GM18868 (cell line): ENCODE results near the gene TIGIT.

Experiments used
- ATAC-seq: cut with Tn5 transposase; IDR thresholded peaks from one replicate; pipeline ENCODE4 v1.9.1; 2021; ENCODE audit warnings: mild to moderate bottlenecking, moderate library complexity; ENCODE audit not compliant: unreplicated experiment

TIGIT gene

GRCh38 chr3:114350690-114351089, 56.9 kb downstream of the TIGIT start:
- ATAC-seq: no peak

GRCh38 chr3:114351123-114351821, 57.4 kb downstream of the TIGIT start:
- no peak for ATAC-seq

- ATAC-seq: no peak
Measured at GRCh38 chr3:114351822-114352145, 58.0 kb downstream of the TIGIT start.

GRCh38 chr3:114355653-114356052, 61.8 kb downstream of the TIGIT start:
- no peak for ATAC-seq

GRCh38 chr3:114356066-114356465, 62.2 kb downstream of the TIGIT start:
- ATAC-seq: no peak

- no peak for ATAC-seq
Measured at GRCh38 chr3:114356525-114356924, 62.7 kb downstream of the TIGIT start.
